AG04449 (cell line): ENCODE results near the gene HNRNPLL.

ENCODE experiments used
- CTCF ChIA-PET: fragments of 350-600 bp; formaldehyde crosslinking; extraction: SDS; loops from one replicate; lab custom pipeline; 2021; ENCODE audit warnings: antibody characterized with exemption; lab: Yijun Ruan, JAX
- POLR2A ChIA-PET: fragments of 400-600, 350-600 bp; formaldehyde crosslinking; extraction: SDS; loops from one replicate; lab custom pipeline; 2020; ENCODE audit warnings: antibody characterized with exemption, inconsistent platforms; lab: Yijun Ruan, JAX
- DNase-seq: peaks from one replicate; pipeline ENCODE4 v3.0.0-alpha.2; 2010; ENCODE audit warnings: low read depth, low spot score
- H3K4me3 ChIP-seq: 2 replicates; pipeline ENCODE4 v1.5.1; 2011; ENCODE audit warnings: low read depth, mild to moderate bottlenecking, control low read depth, low read length
- CTCF ChIP-seq: IDR thresholded peaks from one replicate; pipeline ENCODE4 v1.5.1; 2011; ENCODE audit warnings: mild to moderate bottlenecking, moderate library complexity, low read length, control low read depth, inconsistent platforms; ENCODE audit not compliant: insufficient read depth; ENCODE audit errors: missing control alignments

HNRNPLL gene

GRCh38 chr2:38599706-38600105 lies 3.0 kb downstream of the HNRNPLL start:
- CTCF ChIA-PET: interaction anchor here (1.7 to 12.3 kb wide), 3 partner anchors 9 to 126 kb away, joined by 5 to 147 read pairs (median 8); no protein-coding TSS in a partner anchor
- POLR2A ChIA-PET: interaction anchor here (0.7 kb wide), 1 partner anchor 152 kb away, joined by 3 read pairs; the partner anchor contains the start of gene SRSF7
- H3K4me3 ChIP-seq: peak overlapping the region; percentile 30; the same call in 1 of the 2 replicates
- TF ChIP-seq CTCF: no peak
- DNase-seq: no peak

- POLR2A ChIA-PET: no interaction called here
- TF ChIP-seq CTCF: no peak
- H3K4me3 ChIP-seq: no peak overlapping the region
- no peak for DNase-seq
- CTCF ChIA-PET: interaction anchor here (1.7 to 12.3 kb wide), 4 partner anchors 8 to 127 kb away, joined by 5 to 147 read pairs (median 6); no protein-coding TSS in a partner anchor
These were observed 3.8 kb downstream of the HNRNPLL start for GRCh38 chr2:38598991-38599295.

GRCh38 chr2:38598200-38598990 lies 4.3 kb downstream of the HNRNPLL start:
- CTCF ChIA-PET: interaction anchor here (0.7 to 12.3 kb wide), 8 partner anchors 8 to 282 kb away, joined by 3 to 147 read pairs (median 5); no protein-coding TSS in a partner anchor
- DNase-seq: no peak
- TF ChIP-seq CTCF: no peak
- H3K4me3 ChIP-seq: no peak overlapping the region
- POLR2A ChIA-PET: interaction anchor here (1.0 kb wide), 1 partner anchor 153 kb away, joined by 8 read pairs; the partner anchor contains the start of gene SRSF7

GRCh38 chr2:38597115-38597514 lies 5.6 kb downstream of the HNRNPLL start:
- CTCF ChIA-PET: interaction anchor here (1.1 to 12.3 kb wide), 3 partner anchors 12 to 281 kb away, joined by 3 to 147 read pairs (median 3); no protein-coding TSS in a partner anchor
- DNase-seq: no peak
- POLR2A ChIA-PET: no interaction called here
- no peak for TF ChIP-seq CTCF
- no peak overlapping the region for H3K4me3 ChIP-seq

GRCh38 chr2:38596229-38596628 lies 6.5 kb downstream of the HNRNPLL start:
- TF ChIP-seq CTCF: no peak
- CTCF ChIA-PET: interaction anchor here (0.9 to 12.3 kb wide), 4 partner anchors 9 to 145 kb away, joined by 3 to 147 read pairs (median 4); no protein-coding TSS in a partner anchor
- H3K4me3 ChIP-seq: no peak overlapping the region
- POLR2A ChIA-PET: no interaction called here
- no peak for DNase-seq

GRCh38 chr2:38592951-38593350 lies 9.8 kb downstream of the HNRNPLL start:
- no peak for DNase-seq
- no peak for TF ChIP-seq CTCF
- POLR2A ChIA-PET: no interaction called here
- CTCF ChIA-PET: interaction anchor here (1.2 to 3.9 kb wide), 2 partner anchors 8 to 12 kb away, joined by 3 to 45 read pairs; no protein-coding TSS in a partner anchor
- no peak overlapping the region for H3K4me3 ChIP-seq
